GM18870 (cell line): ENCODE results near the gene SNAPC4.
A peak's percentile ranks its signal among the peaks of the same experiment; 100 is the strongest.

ENCODE experiments used
- ATAC-seq: cut with Tn5 transposase; IDR thresholded peaks from one replicate; pipeline ENCODE4 v1.9.1; 2021; ENCODE audit warnings: moderate library complexity; ENCODE audit not compliant: unreplicated experiment

Gene SNAPC4

GRCh38 chr9:136373300-136374182, 26.4 kb downstream of the SNAPC4 start, which contains the start of gene CARD9:
Gene CARD9, minus strand, starts transcription at chr9:136373669. Its CDS starts 1,591 bp downstream, at chr9:136372078.
- no peak for ATAC-seq

DNA sequence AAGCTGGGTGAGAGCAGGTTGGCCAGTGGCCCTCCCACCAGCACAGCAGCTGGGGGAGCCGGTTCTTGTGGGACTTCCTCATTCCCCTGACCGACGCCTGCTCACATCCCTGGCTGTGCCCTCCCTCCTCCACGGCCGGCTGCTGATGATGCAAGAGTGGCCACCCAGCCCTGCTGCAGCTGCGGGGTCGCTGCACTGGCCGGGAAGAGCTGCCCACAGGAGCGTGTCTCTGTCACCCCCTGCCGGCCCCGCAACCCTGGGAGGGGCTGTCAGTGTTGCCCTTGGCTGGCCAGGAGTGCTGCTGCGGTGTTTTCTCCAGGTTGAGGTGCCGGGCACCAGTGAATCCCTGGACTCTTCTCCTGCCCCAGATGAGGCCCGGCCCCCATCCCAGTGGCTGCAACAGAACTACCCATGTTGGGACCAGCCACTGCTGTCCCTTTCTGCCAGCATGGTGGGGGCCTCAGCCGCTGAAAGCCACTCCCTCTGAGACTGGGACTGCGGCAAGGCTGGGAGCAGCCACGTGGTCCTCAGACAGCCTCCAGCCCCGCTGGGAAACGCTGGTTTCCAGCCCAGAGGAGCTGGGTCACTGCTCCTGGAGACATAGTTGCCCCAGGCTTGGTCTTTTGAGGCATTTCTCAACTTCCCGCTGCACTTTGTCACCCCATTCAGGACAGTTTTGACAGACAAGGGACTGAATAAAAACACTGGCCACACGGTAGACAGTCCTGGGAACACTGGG, 27.2 kb downstream of the SNAPC4 start:
- no peak for ATAC-seq

DNA sequence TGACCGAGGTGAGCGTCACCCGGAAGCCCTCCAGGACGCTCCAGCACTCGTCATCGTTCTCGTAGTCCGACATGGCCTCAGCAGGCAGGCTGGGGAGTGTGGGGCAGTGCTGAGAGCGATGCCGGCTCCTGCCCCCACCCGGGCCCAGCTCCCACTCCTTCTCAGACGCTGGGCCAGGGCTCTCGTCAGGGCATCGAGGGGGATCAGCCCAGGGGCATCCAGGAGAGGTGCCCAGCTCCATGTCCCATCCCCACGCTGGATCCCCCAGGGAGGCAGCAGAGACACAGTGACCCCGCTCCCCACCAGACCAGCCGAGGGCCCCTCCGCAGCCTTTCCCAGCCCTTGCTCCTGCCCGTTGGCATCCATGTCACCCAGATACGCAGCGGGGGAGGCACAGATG, 28.0 kb downstream of the SNAPC4 start:
- ATAC-seq, result no peak

GRCh38 chr9:136371533-136371880, 28.5 kb downstream of the SNAPC4 start:
- ATAC-seq, result no peak

GRCh38 chr9:136370687-136371532, 29.1 kb downstream of the SNAPC4 start:
- ATAC-seq, result no peak

DNA sequence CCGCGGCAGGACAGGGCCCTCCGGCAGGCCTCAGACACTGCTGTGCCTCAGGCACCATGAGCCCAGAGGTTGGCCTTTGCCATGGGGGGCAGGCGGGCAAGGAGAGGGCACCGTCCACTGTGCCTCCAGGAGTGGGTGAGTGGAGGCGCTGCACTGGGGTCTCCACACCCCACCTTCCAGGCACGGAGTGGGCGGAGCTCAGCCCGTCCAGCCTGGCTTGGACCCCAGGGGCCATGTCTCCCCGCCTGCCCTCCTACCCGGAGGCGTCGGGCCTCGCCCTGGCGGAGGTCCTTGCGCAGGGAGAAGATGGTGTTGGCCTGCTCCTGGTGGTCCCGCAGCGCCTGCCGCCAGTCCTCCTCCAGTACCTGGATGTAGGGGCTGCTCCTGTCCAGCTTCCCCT, 29.9 kb downstream of the SNAPC4 start:
- no peak for ATAC-seq

GRCh38 chr9:136368190-136368589, 31.8 kb downstream of the SNAPC4 start:
- no peak for ATAC-seq

- ATAC-seq, result no peak
Observed at GRCh38 chr9:136367296-136368145, 32.4 kb downstream of the SNAPC4 start.

DNA sequence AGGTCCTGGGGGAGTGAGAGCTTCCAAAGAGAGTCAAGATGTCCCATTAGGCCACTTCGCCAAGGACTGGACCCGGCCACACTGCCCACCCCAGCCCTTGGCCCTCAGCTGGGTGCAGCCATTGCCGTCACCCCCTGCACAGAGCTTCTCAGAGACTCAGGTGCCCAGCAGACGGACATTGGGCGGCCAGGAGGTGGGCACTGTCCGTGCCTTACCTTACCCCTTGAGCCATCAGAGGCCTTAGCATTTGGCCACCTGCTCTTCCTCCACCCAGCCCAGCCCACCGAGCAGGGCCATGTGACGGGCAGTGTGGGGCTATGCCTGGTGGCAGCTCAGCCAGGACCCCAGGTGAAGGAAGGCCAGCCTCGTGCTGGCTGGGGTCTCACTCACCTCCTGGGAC, 33.1 kb downstream of the SNAPC4 start:
- ATAC-seq, result no peak

DNA sequence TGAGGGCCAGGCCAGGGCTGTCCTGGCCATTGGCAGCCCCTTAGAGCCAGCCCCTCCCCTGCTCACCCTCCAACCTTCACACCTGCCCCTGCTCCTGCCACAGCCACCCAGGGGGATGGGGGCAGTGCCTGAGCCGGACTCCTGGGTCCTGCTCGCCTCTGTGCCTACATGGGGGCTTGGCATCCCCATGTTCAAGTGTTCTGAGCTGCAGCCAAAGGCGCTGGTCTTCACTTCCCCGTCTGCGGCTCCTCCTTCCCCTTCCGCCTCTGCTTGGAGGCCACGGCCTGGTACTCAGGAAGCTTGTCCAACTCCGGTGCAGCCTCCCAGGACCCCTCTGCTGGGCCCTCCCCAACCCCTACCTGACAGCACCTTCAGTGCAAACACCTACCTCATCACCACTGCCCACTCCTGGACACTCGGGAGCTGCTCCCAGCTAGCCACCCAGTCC, 34.2 kb downstream of the SNAPC4 start:
- no peak for ATAC-seq

DNA sequence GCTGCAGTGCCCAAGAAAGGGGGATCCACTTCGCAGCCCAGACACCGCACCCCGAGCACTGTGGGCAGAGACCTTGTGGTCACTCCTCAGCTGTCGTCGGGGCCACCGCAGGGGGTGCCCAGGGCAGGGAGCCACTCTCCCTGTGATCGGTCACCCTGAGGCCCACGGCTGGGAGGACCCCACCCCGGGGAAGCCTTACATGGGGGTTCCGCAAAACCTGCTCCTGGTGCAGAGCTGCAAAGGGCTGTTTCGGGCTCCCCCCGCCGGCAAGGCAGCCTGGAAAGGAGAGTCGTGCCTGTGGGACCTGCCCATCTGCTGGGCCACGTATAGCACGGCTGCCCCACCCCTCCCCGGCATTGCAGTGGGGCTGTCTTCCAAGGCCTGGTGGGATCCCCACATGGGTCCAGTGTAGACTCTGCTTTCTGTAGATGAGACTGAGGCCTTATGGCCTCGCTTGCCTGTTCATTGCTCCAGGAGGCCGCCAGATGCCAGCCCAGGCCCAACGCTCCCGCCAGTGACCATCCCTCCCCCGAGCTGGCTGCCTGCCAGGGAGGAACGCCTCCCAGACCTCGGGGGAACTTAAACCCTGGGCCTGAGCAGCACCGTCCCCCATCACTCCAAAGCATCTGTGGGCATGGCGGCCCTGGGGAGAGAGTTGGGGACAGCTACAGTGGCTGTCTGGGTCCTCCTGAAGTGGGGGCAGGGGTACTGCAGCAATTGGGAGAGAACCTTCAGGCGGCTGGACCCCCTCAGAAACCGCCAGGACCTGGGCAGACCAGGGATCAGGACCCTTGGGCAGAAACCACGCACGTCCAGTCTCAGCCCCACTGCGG, 34.8 kb downstream of the SNAPC4 start:
- no peak for ATAC-seq

DNA sequence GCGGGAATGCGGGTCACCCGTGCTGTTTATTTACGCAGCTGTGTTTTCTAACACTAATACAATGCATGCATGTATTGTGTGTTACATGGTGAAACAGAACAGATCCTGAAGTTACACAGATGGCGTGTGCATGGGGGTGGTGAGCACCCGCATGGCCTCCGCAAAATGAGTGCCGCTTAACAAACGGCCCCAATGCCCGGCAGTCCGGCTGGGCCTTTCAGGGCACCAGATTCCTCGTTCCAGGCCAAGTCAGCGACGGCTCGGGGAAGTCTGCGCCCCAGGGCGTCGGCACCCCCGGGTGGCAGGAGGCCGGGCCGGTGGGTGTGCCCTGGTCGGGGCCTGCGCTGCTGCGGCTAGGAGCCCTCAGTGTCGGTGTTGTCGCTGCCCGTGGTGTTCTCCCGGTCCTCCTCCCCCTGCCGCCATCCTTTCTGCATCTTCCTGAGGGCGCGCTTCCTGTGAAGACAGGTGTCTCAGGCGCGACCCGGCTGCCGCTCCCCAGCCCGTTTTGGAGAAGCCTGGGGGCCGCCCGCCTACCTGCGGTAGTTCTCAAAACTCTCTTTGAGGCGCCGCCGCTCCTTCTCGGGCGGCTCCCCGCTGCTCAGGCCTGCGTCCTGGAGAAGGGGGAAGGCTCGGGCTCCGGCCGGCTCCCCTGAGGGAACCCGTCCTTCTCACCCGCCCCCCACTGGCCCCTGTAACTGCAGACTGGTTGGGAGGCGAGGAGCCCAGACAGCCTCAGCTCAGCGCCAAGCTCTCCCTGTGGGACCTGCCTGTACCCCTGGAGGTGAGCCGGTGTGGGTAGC, 35.8 kb downstream of the SNAPC4 start:
- peak; percentile 14 for ATAC-seq

DNA sequence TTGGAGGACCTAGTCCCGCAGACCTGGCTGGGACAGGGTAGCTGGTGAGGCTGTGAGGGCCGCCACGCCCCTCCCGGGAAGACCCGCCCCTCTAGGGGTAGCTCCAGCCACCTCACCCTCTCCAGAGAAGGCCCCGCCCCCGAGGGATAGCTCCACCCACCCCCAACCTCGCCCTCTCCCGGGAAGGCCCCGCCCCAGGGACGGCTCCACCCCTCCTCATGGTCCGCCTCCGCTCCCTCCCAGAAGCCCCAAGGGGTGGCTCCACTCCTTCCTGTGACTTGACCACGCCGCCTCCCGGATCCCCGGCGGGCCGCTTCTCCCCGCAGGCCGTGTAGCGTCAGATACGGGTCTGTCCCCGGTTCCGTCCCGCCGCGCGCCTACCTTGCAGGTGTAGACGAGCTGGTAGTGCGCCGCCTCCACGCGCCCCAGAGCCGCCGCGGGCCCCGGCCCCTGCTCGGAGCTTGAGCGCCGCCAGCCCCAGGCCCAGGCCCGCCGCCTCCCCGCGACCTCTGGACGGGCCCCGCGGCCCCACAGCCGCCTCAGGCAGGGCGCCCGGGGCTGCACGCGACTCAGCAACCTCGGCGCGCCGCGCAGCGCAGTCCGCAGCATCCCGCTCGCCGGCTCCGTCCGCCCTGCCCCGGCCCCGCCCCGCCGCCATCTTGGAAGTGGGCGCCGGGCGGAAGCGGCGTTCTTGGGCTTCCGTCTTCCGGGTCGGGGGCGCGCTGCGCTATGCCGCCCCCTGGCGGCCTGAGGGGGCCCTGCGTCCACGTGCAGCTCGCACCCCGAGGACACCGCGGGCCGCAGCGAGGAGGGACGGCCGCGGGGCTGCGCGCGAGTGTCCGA, 36.6 kb downstream of the SNAPC4 start, which contains the start of gene DNLZ:
DNLZ (minus strand) TSS at position 639 of the 843 bp plus-strand sequence; CDS start at position 609, 30 bp downstream.
- peak; percentile 51 for ATAC-seq

DNA sequence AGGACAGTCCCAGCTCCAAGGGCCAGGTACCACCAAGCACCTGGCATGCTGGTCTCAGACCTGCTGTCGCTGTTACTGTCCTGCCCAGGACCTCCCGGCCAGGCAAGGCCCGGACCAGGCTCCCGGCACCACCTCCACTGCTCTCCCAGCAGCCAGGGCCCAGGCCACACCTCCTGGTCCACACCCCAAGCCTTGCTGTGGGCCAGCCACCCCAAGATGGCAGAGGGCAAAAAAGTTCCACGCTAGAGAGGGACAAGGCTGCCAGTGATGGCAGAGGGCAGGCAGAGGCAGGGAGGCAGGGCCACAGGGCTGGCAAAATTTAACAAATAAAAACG, 37.6 kb downstream of the SNAPC4 start:
- ATAC-seq, result no peak

DNA sequence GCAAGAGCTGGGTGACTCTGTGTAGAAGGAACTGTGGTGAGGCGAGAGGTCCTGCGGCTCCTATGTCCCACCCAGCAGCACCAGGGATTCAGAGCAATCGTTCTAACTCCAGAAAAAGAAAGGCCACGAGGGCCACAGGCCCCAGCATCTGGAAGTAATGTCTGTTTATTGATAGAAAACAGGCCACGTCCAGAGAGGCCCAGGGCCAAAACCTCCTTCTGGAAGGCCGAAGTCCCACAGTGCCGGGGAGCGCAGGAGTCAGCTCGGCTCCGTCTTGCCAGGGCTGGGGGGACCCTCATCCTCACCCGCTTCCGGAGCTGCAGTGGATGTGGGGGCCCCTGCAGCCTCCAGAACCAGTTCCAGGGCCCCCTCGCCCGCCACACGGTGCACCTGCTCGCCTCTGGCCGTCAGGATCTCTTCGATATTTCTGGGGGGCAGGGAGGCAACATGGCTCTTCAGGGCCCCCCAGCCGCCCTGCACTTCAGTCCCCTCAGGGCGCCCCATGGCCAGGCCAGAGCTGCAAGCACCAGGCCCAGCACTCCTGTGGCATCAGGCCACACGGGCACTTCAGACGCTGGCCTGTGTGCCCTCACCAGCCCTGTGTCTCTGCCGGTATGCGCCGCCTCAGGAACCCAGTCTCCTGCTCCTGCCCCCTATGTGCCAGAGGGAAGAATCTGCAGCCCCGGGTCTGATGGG, 38.1 kb downstream of the SNAPC4 start:
- ATAC-seq, result no peak

DNA sequence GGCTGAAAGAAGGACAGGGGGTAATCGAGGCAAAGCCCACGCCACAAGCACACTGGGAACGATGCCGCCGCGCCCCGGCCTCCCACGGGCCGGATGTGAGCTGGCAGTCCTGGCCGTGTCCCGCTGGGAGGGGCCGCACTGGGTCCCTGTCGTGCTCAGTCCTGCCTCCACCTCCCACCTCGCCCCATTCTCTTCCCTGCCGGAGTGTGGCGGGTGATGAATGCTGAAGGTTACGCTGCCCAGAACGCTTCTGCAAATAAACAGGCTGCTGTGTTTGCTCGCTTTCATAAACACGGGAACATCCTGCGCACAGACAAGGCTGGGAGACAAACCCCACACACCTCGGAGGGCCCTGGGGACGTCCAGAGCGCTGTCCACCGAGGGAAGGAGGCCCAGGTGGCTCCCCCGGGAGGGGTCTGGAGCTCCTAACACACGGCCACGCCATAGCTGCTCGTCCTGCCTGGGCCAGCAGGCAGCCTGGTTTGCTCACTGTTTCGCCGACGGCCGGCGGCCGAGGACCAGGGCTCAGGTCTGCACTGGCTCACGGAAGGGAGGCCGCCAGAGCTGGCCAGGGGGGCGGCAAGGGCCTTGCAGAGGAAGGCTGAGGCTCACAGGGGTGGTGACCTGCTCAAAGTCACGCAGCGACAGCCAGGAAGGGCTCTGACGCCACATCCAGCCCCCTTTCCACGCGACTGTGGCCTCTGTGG, 38.8 kb downstream of the SNAPC4 start:
- no peak for ATAC-seq
